Measurements from ENCODE around the gene NDUFB2. TPM values are rescaled to one million over a fixed set of nuclear protein-coding genes. Genes with fewer than 3 reads are reported as not detected.

Gene NDUFB2
- total RNA-seq, 1 experiment from 2014 or later = 296 TPM

DNA sequence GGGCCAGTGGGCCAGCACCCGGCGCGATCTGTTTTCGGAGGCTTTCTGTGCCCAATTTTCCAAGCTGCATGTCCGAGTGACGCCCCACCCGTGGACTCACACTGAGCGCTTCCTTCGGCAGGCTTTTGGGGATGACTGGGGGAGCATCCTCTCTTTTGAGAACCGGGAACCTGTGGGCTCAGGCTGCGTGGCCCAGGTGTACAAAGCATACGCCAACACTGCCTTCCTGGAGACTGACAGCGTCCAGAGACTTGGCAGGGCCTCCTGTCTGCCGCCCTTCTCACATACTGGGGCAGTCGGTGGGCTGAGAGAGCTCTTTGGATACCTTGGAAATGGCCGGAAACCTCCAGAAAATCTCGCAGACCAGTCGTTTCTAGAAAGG is 22.7 kb upstream of the NDUFB2 start:
- no peak overlapping the region for H3K27ac ChIP-seq (ENCODE audit: low read length)
- no peaks in the 10 kb centered on the region for H4K20me1 ChIP-seq (ENCODE audit: low read length)
- ChIA-PET POLR2A (ENCODE audit: unreplicated experiment) (interaction anchor here (0.7 kb wide), 2 partner anchors 74 to 78 kb away, joined by 3 to 4 read pairs; no protein-coding TSS in a partner anchor), CTCF (interaction anchor here (0.5 to 0.9 kb wide), 2 partner anchors 12 to 134 kb away, joined by 3 to 14 read pairs; no protein-coding TSS in a partner anchor)
- no peaks in the 10 kb centered on the region for H3K27me3 ChIP-seq (ENCODE audit: low read length)
- no peaks in the 10 kb centered on the region for H3K9me2 ChIP-seq (replicated peaks; ENCODE audit: low read length)
- TF ChIP-seq EZH2phosphoT487 (IDR thresholded peaks at IDR 0.05; ENCODE audit: borderline replicate concordance, low read length) (no peak), EZH2 (IDR thresholded peaks at IDR 0.05; ENCODE audit: low read length, unreplicated experiment) (no peak)
- TF ChIP-seq, protein P1, sequence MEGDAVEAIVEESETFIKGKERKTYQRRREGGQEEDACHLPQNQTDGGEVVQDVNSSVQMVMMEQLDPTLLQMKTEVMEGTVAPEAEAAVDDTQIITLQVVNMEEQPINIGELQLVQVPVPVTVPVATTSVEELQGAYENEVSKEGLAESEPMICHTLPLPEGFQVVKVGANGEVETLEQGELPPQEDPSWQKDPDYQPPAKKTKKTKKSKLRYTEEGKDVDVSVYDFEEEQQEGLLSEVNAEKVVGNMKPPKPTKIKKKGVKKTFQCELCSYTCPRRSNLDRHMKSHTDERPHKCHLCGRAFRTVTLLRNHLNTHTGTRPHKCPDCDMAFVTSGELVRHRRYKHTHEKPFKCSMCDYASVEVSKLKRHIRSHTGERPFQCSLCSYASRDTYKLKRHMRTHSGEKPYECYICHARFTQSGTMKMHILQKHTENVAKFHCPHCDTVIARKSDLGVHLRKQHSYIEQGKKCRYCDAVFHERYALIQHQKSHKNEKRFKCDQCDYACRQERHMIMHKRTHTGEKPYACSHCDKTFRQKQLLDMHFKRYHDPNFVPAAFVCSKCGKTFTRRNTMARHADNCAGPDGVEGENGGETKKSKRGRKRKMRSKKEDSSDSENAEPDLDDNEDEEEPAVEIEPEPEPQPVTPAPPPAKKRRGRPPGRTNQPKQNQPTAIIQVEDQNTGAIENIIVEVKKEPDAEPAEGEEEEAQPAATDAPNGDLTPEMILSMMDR (conservative IDR thresholded peaks at IDR 0.05; ENCODE audit: low read depth, low read length) = no peak
- DNase-seq (peak; percentile 18), ATAC-seq (peak; percentile 12)
- BruUV-seq (replicated peaks) = TSS peak; percentile 52
- intact Hi-C loops (cut with micrococcal nuclease) = loop anchor here (1.0 to 10.0 kb wide), 4 partner anchors 23 to 339 kb away; partner anchors contain the start of genes BRAF and NDUFB2
- H2AFZ ChIP-seq (ENCODE audit: low read length) = peak overlapping the region; percentile 80
- peak overlapping the region; percentile 78 for H3K9ac ChIP-seq (ENCODE audit: low read length)
- H3F3A ChIP-seq (ENCODE audit: low read length, unreplicated experiment) = no peaks in the 10 kb centered on the region
- no peaks in the 10 kb centered on the region for H3K9me3 ChIP-seq (ENCODE audit: low read length)
- peak overlapping the region; percentile 71 for H3K4me3 ChIP-seq (ENCODE audit: low read length)
- no peaks in the 10 kb centered on the region for H3K36me3 ChIP-seq (ENCODE audit: low read depth, low read length)
- H3K4me2 ChIP-seq (ENCODE audit: low read length) = peak overlapping the region; percentile 96
- peaks cover 25% of the 10 kb centered on the region for H3K4me1 ChIP-seq (ENCODE audit: insufficient read depth, low read length)
- H3K79me2 ChIP-seq (ENCODE audit: low read length) = peaks cover 15% of the 10 kb centered on the region; the same call in 1 of the 2 replicates

DNA sequence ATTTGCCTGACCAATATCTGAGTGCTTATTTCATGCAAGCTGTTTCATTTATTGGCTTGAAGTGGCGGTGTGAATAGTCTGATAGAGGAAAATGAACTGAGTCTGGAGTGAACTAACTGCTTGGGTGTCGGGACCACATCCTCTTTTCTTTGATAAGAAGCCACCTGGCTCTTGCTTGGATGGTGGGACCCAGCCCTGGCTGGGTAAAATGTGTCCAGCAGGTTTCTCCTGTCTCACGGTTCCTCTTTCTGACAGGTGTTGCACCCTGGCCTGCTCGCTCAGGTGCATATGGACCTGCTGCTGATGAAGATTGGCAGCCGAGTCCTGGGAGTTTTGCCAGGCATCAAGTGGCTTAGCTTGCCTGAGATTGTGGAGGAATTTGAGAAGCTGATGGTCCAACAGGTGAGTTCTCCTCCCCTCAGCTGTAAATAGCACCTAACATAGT is 22.1 kb upstream of the NDUFB2 start:
- Histone ChIP-seq H2AFZ (ENCODE audit: low read length) (peak overlapping the region; percentile 80), H3K4me3 (ENCODE audit: low read length) (peak overlapping the region; percentile 71), H3K27ac (ENCODE audit: low read length) (no peak overlapping the region), H3K27me3 (ENCODE audit: low read length) (no peaks in the 10 kb centered on the region), H3K9ac (ENCODE audit: low read length) (0 out of 2 replicates have a peak overlapping the region, but pooled peaks have one; percentile 78), H3K79me2 (ENCODE audit: low read length) (peaks cover 15% of the 10 kb centered on the region; the same call in 1 of the 2 replicates), H3K4me2 (ENCODE audit: low read length) (peak overlapping the region; percentile 96), H3K9me3 (ENCODE audit: low read length) (no peaks in the 10 kb centered on the region), H3K9me2 (replicated peaks; ENCODE audit: low read length) (no peaks in the 10 kb centered on the region), H3F3A (ENCODE audit: low read length, unreplicated experiment) (no peaks in the 10 kb centered on the region), H3K36me3 (ENCODE audit: low read depth, low read length) (no peaks in the 10 kb centered on the region), H3K4me1 (ENCODE audit: insufficient read depth, low read length) (peaks cover 25% of the 10 kb centered on the region), H4K20me1 (ENCODE audit: low read length) (no peaks in the 10 kb centered on the region)
- ChIA-PET POLR2A (ENCODE audit: unreplicated experiment) (interaction anchor here (0.7 kb wide), 1 partner anchor 73 kb away, joined by 3 read pairs; no protein-coding TSS in a partner anchor), CTCF (interaction anchor here (0.9 kb wide), 1 partner anchor 13 kb away, joined by 3 read pairs; no protein-coding TSS in a partner anchor)
- no peak for ATAC-seq
- DNase-seq = peak; percentile 25
- BruUV-seq (replicated peaks) = no TSS peak
- intact Hi-C loops (cut with micrococcal nuclease) = loop anchor here (2.0 to 10.0 kb wide), 3 partner anchors 130 to 338 kb away; partner anchors contain the start of gene BRAF
- TF ChIP-seq EZH2phosphoT487 (IDR thresholded peaks at IDR 0.05; ENCODE audit: borderline replicate concordance, low read length) (no peak), EZH2 (IDR thresholded peaks at IDR 0.05; ENCODE audit: low read length, unreplicated experiment) (no peak)
- TF ChIP-seq, protein P1 (conservative IDR thresholded peaks at IDR 0.05; ENCODE audit: low read depth, low read length) = no peak
